HFFc6 (cell line): ENCODE measurements around the gene OSBPL7. TPM values are rescaled to one million over a fixed set of nuclear protein-coding genes. Genes with fewer than 3 reads are reported as not detected.
"Not testable (repeated sequence)": the region's sequence is repeated elsewhere in the genome, so short reads cannot be mapped to it uniquely, and the experiment has no call there.

Source experiments
- DNase-seq: peaks from one replicate; pipeline ENCODE4 v3.0.0-alpha.2; 2018
- H3K27ac Mint-ChIP-seq: 2 replicates; pipeline ENCODE4 v1.8.0; 2020; ENCODE audit warnings: mild to moderate bottlenecking, mixed read lengths
- H3K27me3 Mint-ChIP-seq: 2 replicates; pipeline ENCODE4 v1.8.0; 2021; ENCODE audit warnings: mild to moderate bottlenecking, moderate library complexity, mixed read lengths; ENCODE audit not compliant: insufficient read depth
- H3K36me3 Mint-ChIP-seq: 2 replicates; pipeline ENCODE4 v1.8.0; 2021; ENCODE audit warnings: low read depth, mixed read lengths
- H3K4me1 Mint-ChIP-seq: 2 replicates; pipeline ENCODE4 v1.8.0; 2020; ENCODE audit warnings: low read depth, mixed read lengths
- H3K4me3 Mint-ChIP-seq: 2 replicates; pipeline ENCODE4 v1.8.0; 2020; ENCODE audit warnings: mild to moderate bottlenecking, moderate library complexity, mixed read lengths
- H3K9me3 Mint-ChIP-seq: 2 replicates; pipeline ENCODE4 v1.8.0; 2020; ENCODE audit warnings: mild to moderate bottlenecking, mixed read lengths
- CTCF ChIP-seq: fragments of 200-600 bp; sonication (generic); IDR thresholded peaks from 2 replicates; pipeline ENCODE4 v1.5.0; 2021; ENCODE audit warnings: antibody characterized with exemption, mild to moderate bottlenecking
- total RNA-seq, 6 experiments: library from RNA; stranded (reverse); fragmentation: NEBNext Ultra II Directional; extraction: Animal tissue kit (Norgen Biotek cat#: 25700); gene quantifications; 2 replicates in 1 of 6; 3 replicates in 5 of 6; pipeline ENCODE4 v1.2.3, GENCODE V29; 2021

Gene OSBPL7
- total RNA-seq, 6 experiments from 2014 or later: 7.0 to 10.7 (median 9.2) TPM

DNA sequence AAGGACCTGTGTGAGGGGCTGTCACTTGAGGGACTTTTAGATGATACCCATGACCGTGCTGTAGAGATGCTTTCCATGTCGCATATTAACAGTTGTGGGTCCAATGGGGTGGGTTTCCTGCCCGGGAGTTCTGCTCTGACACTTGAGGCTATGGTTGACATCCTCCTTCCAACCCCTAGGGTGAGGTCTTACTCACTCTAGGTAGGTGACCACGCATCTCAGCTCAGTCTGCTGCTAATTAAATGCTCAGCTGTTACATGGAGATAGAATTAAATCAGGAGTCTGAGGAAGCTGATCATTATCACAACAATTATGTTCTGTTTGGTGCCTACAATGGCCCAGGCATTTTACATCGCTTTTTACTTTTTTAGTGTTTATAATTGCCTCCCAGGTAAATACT, 40.2 kb downstream of the OSBPL7 start:
- H3K36me3 Mint-ChIP-seq: no peaks in the 10 kb centered on the region
- H3K4me3 Mint-ChIP-seq: no peak overlapping the region
- H3K27ac Mint-ChIP-seq: no peak overlapping the region
- no peak for TF ChIP-seq CTCF
- peaks cover 67% of the 10 kb centered on the region for H3K27me3 Mint-ChIP-seq
- no peak for DNase-seq
- no peaks in the 10 kb centered on the region for H3K9me3 Mint-ChIP-seq
- no peaks in the 10 kb centered on the region for H3K4me1 Mint-ChIP-seq

GRCh38 chr17:47778184-47778635, 43.4 kb downstream of the OSBPL7 start:
- TF ChIP-seq CTCF: no peak
- Mint-ChIP-seq H3K27me3 (peaks cover 75% of the 10 kb centered on the region), H3K9me3 (peaks cover 3% of the 10 kb centered on the region; the same call in 1 of the 2 replicates), H3K27ac (no peak overlapping the region), H3K4me1 (no peaks in the 10 kb centered on the region), H3K36me3 (peaks cover 5% of the 10 kb centered on the region; the same call in 1 of the 2 replicates), H3K4me3 (no peak overlapping the region)
- DNase-seq: no peak

DNA sequence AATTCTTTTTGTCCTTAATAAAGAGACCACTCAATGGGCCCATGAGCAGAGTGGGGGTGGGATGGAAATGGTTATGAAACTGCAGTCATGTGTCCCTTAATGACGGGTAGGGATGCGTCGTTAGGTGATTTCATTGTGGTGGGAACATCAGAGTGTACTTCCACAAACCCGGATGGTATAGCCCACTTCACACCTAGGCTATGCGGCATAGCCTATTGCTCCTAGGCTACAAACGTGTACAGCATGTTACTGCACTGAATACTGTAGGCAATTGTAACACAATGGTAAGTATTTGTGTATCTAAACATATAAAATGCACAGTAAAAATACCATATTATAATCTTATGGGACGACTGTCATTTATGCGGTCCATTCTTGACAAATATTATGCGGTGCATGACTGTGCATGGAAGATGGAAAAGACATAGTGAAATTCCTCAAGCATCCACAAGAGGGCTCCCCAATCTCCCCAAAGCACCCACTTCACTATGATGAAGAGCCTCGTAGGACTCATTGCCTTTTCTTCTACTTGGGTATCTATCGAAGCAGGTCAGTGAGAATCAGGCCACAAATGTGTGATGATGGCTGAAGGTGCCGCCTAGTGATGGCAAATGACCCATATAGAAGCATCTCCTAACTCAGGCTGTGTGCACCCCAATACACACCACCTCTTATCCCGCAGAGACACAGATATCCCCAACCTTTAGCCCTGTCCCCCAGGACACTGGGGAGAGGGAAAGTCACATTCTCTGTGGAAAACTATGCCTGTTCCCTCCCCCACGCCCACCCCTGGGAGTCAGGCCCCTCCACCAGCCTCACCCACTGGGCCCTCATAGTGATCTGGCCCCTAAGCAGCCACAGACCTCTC, 45.0 kb downstream of the OSBPL7 start:
- H3K4me3 Mint-ChIP-seq: no peak overlapping the region
- no peak overlapping the region for H3K27ac Mint-ChIP-seq
- H3K27me3 Mint-ChIP-seq: peaks cover 69% of the 10 kb centered on the region
- TF ChIP-seq CTCF: peak; percentile 86
- DNase-seq: peak; percentile 36
- H3K9me3 Mint-ChIP-seq: peaks cover 12% of the 10 kb centered on the region
- H3K4me1 Mint-ChIP-seq: no peaks in the 10 kb centered on the region
- H3K36me3 Mint-ChIP-seq: peaks cover 9% of the 10 kb centered on the region; the same call in 1 of the 2 replicates

GRCh38 chr17:47774987-47775580, 46.5 kb downstream of the OSBPL7 start:
- no peak for DNase-seq
- TF ChIP-seq CTCF: no peak
- Mint-ChIP-seq H3K27ac (no peak overlapping the region), H3K36me3 (peaks cover 16% of the 10 kb centered on the region), H3K4me1 (no peaks in the 10 kb centered on the region), H3K4me3 (no peak overlapping the region), H3K9me3 (peaks cover 20% of the 10 kb centered on the region), H3K27me3 (peaks cover 63% of the 10 kb centered on the region)

GRCh38 chr17:47774331-47774730, 47.3 kb downstream of the OSBPL7 start:
- no peak for DNase-seq
- Mint-ChIP-seq H3K27me3 (peaks cover 55% of the 10 kb centered on the region), H3K4me3 (no peak overlapping the region), H3K36me3 (peaks cover 16% of the 10 kb centered on the region), H3K9me3 (peaks cover 20% of the 10 kb centered on the region), H3K4me1 (no peaks in the 10 kb centered on the region), H3K27ac (no peak overlapping the region)
- no peak for TF ChIP-seq CTCF

DNA sequence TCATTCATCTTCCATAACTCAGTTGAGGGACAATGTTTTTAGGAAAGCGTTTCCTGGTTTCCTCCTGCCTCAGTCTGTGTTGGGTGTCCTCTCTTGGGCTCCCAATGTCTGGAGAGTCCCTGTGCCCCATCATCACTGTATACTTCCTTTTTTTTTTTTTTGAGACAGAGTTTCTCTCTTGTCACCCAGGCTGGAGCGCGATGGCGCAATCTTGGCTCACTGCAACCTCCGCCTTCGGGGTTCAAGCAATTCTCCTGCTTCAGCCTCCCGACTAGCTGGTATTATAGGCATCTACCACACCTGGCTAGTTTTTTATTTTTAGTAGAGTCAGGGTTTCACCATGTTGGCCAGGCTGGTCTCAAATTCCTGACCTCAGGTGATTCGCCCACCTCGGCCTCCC, 47.9 kb downstream of the OSBPL7 start:
- Mint-ChIP-seq H3K27me3 (peaks cover 54% of the 10 kb centered on the region), H3K36me3 (peaks cover 16% of the 10 kb centered on the region), H3K9me3 (peaks cover 27% of the 10 kb centered on the region)
- DNase-seq, H3K4me3 Mint-ChIP-seq, H3K4me1 Mint-ChIP-seq, H3K27ac Mint-ChIP-seq: not testable (repeated sequence)
